PFSK-1 (cell line): ENCODE measurements around the gene UBASH3A.

Experiments used
- FOXP2 ChIP-seq: optimal IDR thresholded peaks from 2 replicates; pipeline ENCODE3; 2011; ENCODE audit warnings: borderline replicate concordance, control low read depth, inconsistent platforms; ENCODE audit not compliant: insufficient read depth; ENCODE audit errors: extremely low read length, extremely low read depth
- POLR2AphosphoS5 ChIP-seq: IDR thresholded peaks from 2 replicates; pipeline ENCODE4 v1.6.1; 2012; ENCODE audit warnings: low read depth, mild to moderate bottlenecking, control low read depth, low read length, moderate library complexity
- SIN3A ChIP-seq: IDR thresholded peaks from 2 replicates; pipeline ENCODE4 v1.6.1; 2012; ENCODE audit warnings: mild to moderate bottlenecking, low read length, moderate library complexity, borderline replicate concordance; ENCODE audit not compliant: insufficient read depth
- TAF1 ChIP-seq: IDR thresholded peaks from 2 replicates; pipeline ENCODE4 v1.6.1; 2012; ENCODE audit warnings: low read length, control low read depth, borderline replicate concordance; ENCODE audit not compliant: insufficient read depth
- TF ChIP-seq, protein P1 (sequence below), 2 experiments: IDR thresholded peaks; 2 replicates each; pipeline versions ENCODE4 v1.6.1 to v1.8.0; 2011 to 2012; ENCODE audit warnings: low read depth in 2 of 2, low read length in 2 of 2, control low read depth in 1 of 2, inconsistent platforms in 1 of 2, mild to moderate bottlenecking in 1 of 2, moderate library complexity in 1 of 2; ENCODE audit not compliant: insufficient read depth in 1 of 2

Gene UBASH3A

DNA sequence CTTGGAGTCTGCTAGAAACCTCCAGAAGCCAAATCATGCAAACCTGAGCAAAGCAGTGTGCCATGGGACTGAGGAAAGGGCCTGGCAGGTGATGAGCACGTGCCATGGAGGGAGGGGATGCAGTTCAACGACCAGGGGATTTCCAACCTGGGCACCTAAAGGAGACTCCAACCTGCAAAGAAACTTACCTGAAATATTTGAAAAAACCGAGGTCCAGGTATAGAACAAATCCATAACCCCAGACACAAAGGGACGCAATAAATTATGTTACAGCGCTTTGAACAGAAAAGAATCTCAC is 8.9 kb downstream of the UBASH3A start:
- TF ChIP-seq, protein P1, sequence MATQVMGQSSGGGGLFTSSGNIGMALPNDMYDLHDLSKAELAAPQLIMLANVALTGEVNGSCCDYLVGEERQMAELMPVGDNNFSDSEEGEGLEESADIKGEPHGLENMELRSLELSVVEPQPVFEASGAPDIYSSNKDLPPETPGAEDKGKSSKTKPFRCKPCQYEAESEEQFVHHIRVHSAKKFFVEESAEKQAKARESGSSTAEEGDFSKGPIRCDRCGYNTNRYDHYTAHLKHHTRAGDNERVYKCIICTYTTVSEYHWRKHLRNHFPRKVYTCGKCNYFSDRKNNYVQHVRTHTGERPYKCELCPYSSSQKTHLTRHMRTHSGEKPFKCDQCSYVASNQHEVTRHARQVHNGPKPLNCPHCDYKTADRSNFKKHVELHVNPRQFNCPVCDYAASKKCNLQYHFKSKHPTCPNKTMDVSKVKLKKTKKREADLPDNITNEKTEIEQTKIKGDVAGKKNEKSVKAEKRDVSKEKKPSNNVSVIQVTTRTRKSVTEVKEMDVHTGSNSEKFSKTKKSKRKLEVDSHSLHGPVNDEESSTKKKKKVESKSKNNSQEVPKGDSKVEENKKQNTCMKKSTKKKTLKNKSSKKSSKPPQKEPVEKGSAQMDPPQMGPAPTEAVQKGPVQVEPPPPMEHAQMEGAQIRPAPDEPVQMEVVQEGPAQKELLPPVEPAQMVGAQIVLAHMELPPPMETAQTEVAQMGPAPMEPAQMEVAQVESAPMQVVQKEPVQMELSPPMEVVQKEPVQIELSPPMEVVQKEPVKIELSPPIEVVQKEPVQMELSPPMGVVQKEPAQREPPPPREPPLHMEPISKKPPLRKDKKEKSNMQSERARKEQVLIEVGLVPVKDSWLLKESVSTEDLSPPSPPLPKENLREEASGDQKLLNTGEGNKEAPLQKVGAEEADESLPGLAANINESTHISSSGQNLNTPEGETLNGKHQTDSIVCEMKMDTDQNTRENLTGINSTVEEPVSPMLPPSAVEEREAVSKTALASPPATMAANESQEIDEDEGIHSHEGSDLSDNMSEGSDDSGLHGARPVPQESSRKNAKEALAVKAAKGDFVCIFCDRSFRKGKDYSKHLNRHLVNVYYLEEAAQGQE (IDR thresholded peaks at IDR 0.05; ENCODE audit: insufficient read depth in 1 of 2, low read depth in 2 of 2, low read length in 2 of 2) = no peak
- TF ChIP-seq SIN3A (no peak), POLR2AphosphoS5 (no peak), TAF1 (no peak), FOXP2 (no peak)

DNA sequence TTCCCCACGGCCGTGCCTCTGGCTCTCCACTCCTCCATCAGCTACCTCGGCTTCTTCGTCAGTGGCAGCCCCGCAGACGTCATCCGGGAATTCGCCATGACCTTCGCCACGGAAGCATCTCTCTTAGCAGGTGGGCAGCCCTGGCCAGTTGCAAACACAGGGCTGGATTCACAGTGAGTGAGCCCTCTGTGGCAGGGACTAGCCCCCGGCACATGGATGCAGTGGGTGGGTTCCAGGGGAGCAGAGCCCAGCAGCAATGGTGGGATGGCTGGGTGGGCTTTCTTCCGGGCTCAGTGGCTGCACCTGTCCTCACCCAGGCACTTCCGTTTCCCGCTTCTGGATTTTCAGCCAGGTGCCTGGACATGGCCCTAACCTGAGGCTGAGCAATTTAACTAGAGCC is 9.4 kb downstream of the UBASH3A start:
- TF ChIP-seq, protein P1 (IDR thresholded peaks at IDR 0.05; ENCODE audit: insufficient read depth in 1 of 2, low read depth in 2 of 2, low read length in 2 of 2) = no peak
- TF ChIP-seq FOXP2 = no peak
- no peak for TF ChIP-seq SIN3A
- no peak for TF ChIP-seq POLR2AphosphoS5
- TF ChIP-seq TAF1 = no peak

DNA sequence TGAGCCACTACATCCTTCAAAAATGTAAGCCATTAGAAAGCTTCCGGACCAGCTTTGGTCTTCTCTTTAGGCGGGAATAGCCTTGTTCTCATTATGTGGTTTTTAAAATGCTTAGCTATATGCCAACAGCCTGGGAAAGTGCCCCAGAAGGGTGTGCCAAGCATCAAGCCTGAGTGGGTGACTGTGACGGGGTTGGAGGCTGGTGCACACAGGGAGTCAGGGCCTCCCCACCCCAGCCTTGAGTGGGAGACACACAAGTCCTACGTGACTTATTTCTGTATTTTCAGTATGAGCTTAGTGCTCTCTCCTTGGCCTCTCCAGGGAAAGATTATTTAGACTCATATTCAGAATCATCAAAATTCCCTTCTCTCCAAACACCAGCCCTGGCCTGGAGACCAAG is 9.8 kb downstream of the UBASH3A start:
- TF ChIP-seq POLR2AphosphoS5 (no peak), FOXP2 (no peak), TAF1 (no peak), SIN3A (no peak)
- TF ChIP-seq, protein P1 (IDR thresholded peaks at IDR 0.05; ENCODE audit: insufficient read depth in 1 of 2, low read depth in 2 of 2, low read length in 2 of 2) = no peak

DNA sequence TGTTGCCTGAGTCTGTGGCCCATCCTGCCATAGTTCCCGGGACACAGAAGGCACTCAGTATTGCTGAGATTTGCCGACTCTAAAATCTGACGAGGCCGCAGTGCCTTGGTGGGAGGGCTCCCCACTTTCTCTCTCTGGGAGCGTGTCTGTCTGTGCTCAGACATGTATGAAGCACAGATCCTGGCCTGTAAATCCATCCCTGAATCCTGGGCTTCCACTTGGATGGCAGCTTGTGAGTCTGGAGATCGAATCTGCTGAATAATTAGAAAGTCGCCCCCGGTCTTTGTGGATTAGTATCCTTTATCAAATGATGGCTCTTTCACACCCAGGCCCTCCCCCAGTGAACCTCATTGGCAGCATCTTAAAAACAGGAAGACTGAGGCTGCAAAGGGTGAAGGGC is 10.4 kb downstream of the UBASH3A start:
- no peak for TF ChIP-seq POLR2AphosphoS5
- no peak for TF ChIP-seq FOXP2
- no peak for TF ChIP-seq TAF1
- TF ChIP-seq SIN3A = no peak
- TF ChIP-seq, protein P1 (IDR thresholded peaks at IDR 0.05; ENCODE audit: insufficient read depth in 1 of 2, low read depth in 2 of 2, low read length in 2 of 2) = no peak

DNA sequence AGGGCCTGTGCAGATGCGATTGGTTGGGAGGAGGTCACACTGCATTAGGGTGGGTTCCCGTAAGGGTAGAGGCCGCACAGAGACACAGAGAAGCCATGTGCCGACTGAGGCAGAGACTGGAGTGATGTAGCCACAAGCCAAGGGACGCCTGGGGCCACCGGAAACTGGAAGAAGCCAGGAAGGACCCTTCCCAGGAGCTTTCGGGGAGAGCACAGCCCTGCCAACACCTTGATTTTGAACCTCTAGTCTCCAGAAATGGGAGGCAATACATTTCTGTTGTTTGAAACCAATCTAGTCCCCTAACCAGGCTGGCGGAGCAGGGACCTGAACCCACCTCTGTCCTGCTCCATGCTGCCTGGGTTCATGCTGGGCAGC is 10.8 kb downstream of the UBASH3A start:
- TF ChIP-seq TAF1 (no peak), FOXP2 (no peak), POLR2AphosphoS5 (no peak)
- TF ChIP-seq, protein P1 (IDR thresholded peaks at IDR 0.05; ENCODE audit: insufficient read depth in 1 of 2, low read depth in 2 of 2, low read length in 2 of 2) = no peak
